ENCODE results near the gene KANK3.
A peak's percentile ranks its signal among the peaks of the same experiment; 100 is the strongest.
"Not testable (repeated sequence)": the region's sequence is repeated elsewhere in the genome, so short reads cannot be mapped to it uniquely, and the experiment has no call there.

The KANK3 gene

GRCh38 chr19:8342684-8343482 lies at the start of gene KANK3:
Gene KANK3, minus strand, starts transcription at chr19:8343262. Its CDS starts 5,434 bp downstream, at chr19:8337828.
- peak; percentile 2 for DNase-seq

- no peak for DNase-seq
These were observed 49.0 kb upstream of the KANK3 start for GRCh38 chr19:8392017-8392591.

- no peak for DNase-seq
These were observed 48.3 kb upstream of the KANK3 start for GRCh38 chr19:8391198-8392016.

GRCh38 chr19:8390617-8390981 lies 47.5 kb upstream of the KANK3 start:
- peak; percentile 8 for DNase-seq

- DNase-seq: peak; percentile 88
These were observed 47.0 kb upstream of the KANK3 start, which contains the start of gene RAB11B for GRCh38 chr19:8389891-8390616. Gene RAB11B, plus strand, starts transcription at chr19:8390360. Its CDS starts 57 bp downstream, at chr19:8390417.

- DNase-seq: no peak
These were observed 45.5 kb upstream of the KANK3 start for GRCh38 chr19:8388612-8388958.

GRCh38 chr19:8387688-8388611 lies 44.9 kb upstream of the KANK3 start:
- no peak for DNase-seq

- no peak for DNase-seq
These were observed 43.9 kb upstream of the KANK3 start for GRCh38 chr19:8386990-8387389.

- DNase-seq: not testable (repeated sequence)
These were observed 43.4 kb upstream of the KANK3 start for GRCh38 chr19:8386419-8386818.

GRCh38 chr19:8385566-8385965 lies 42.5 kb upstream of the KANK3 start:
- not testable (repeated sequence) for DNase-seq

- not testable (repeated sequence) for DNase-seq
These were observed 42.0 kb upstream of the KANK3 start for GRCh38 chr19:8385103-8385502.

- DNase-seq: not testable (repeated sequence)
These were observed 41.5 kb upstream of the KANK3 start for GRCh38 chr19:8384569-8384968.

GRCh38 chr19:8379156-8379891 lies 36.3 kb upstream of the KANK3 start:
- DNase-seq: not testable (repeated sequence)

GRCh38 chr19:8377598-8377997 lies 34.5 kb upstream of the KANK3 start:
- no peak for DNase-seq

- DNase-seq: not testable (repeated sequence)
These were observed 33.4 kb upstream of the KANK3 start for GRCh38 chr19:8376373-8376974.

- DNase-seq: not testable (repeated sequence)
These were observed 32.7 kb upstream of the KANK3 start for GRCh38 chr19:8375766-8376165.

- DNase-seq: no peak
These were observed 31.1 kb upstream of the KANK3 start for GRCh38 chr19:8373867-8374813.

- DNase-seq: no peak
These were observed 28.1 kb upstream of the KANK3 start for GRCh38 chr19:8371011-8371804.
